Stimulated activated CD8-positive, alpha-beta memory T cell treated with anti-CD3 and anti-CD28 coated beads, Interleukin-4, amount 100 ng/mL, for 1 hour (primary cell): Measurements from ENCODE around the gene FAXC.
"Not testable (repeated sequence)": the region's sequence is repeated elsewhere in the genome, so short reads cannot be mapped to it uniquely, and the experiment has no call there.

Source experiments
- DNase-seq, 2 donors: peaks; one replicate each; pipeline ENCODE4 v3.0.0-alpha.2; 2020; ENCODE audit warnings: low read depth in 2 of 2, low spot score in 1 of 2

Gene FAXC

DNA sequence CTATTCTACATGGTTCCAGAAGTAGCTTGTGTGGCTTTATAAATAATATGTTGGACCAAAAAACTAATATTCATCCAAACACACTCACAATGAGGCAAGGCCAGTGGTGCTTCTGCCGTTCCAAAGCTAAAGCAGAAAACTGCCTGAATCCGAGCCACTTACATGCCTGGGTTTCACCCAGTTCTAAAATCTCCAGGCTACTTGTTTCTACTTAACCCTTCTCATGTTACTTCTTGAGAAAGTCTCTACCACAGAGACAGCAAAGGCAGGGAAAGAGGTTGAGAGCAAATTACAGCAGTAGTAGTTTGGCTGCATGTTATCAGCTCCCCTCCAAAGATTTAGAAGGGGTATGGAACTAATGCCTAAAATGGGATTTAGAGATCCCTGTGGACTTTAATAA lies 62.0 kb downstream of the FAXC start:
- no peak for DNase-seq

DNA sequence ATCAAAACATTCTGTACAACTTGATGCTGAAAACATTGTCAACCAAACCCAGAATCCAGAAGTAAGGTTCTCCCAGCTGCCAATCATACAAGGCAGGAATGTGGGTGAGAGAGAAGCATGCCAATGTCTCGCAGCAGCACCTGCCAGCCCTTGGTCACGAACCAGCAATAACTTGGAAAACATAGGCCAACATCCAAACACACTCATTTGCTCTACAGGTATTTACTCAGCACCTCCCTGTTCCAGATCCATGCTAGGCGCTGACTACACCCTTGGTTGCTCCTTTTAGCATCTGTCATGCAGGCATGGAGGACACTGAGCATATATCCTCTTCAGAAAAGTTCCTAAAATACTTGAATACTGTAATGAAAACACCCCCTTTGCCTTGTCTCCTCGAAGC lies 63.6 kb downstream of the FAXC start:
- no peak for DNase-seq

DNA sequence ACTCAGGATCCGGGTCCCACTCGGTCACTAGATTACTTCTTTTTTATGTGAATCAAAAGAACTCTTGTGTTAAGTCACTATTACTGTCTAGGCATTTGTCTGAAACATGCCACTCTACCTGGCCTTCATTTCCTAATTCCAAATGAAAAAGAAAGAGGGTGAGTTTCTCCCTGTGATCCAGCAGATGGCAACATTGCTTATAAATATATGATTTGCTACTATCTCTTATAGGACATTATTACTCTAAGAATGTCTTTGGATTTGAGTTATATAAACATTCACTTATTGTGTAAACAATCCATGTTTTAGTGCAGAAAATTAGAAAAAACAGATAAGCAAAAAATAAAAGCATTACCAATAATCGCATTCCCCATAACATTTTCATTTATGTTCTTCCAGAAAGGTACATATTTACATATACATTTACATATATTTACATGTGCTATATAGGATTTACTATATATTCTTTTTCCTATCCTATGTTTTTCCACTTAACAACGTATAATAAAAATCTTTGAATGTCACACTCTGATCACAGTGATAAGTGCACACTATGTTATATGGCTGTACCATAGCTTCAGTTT lies 66.9 kb downstream of the FAXC start:
- no peak for DNase-seq

DNA sequence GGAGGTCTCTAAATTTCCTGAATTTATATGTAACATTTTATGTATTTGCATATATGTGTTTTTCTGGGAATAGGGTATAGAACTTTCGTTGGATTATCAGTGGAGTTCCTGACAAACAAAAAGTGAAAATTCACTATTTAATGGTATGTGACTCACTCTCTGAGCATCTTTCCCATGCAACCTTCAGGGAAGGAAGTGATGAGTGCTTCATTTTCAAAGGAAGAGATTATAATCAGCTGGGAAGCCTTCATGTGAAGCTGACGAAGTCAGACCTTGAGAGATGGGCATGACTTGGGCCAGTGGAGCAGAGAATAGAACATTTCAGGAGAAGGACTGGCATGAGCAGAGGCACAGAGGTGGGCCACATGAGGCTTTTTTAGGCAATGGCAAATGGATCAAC lies 72.7 kb downstream of the FAXC start:
- no peak for DNase-seq

DNA sequence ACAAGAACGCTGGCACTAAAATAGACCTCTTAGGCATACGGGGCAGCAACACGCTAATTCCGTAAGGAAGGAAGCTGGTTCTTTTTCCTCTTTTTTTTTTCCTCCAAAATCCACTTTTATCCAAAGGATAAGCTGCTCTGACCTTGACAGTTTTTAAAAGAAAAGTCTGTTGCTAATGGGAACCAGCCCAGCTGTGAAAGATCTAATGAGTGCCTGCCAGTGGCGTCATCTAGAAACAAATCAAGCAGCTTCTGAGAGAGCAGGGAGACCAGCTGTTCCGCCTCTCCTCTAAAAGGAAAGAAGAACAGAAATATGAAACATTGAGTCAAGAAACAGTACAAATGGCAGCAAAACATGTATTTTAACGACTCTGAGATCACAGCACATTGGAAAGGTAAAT lies 78.6 kb downstream of the FAXC start:
- no peak for DNase-seq

DNA sequence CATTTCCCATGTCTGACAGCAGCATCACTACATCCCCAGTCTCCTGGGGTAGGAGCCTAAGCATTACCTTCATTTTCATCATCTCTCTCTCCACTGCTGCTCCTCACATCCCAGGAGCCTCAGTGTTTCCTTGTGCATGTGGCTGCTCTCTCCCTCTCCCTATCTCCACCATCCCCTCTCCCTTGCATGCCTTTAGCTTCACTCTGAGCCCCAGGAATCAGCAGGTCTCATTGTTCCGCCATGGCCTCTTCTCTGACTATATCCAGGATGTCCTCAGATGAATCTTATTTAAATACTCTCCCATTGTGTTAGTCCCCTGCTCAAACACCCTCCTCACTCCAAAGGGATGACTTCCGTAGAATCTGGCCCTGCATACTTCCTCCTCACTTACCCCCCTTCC lies 79.4 kb downstream of the FAXC start:
- DNase-seq = no peak

DNA sequence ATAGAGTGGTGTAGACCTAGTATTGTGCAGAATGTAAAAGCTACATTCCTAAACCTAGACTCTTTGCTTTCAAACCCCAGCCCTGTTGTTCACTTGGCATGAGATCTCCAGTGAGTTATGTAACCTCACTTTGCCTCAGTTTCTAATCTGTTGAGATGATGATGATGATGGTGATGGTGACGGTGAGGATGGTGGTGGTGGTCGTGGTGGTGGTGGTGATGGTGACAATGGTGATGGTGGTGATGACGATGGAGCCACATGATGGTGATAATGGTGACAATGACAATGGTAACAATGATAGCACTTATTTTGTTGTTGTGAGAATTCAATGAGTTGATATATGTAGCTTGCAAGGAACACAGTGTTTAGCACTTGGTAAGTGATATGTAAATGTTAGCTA lies 80.3 kb downstream of the FAXC start:
- no peak for DNase-seq

DNA sequence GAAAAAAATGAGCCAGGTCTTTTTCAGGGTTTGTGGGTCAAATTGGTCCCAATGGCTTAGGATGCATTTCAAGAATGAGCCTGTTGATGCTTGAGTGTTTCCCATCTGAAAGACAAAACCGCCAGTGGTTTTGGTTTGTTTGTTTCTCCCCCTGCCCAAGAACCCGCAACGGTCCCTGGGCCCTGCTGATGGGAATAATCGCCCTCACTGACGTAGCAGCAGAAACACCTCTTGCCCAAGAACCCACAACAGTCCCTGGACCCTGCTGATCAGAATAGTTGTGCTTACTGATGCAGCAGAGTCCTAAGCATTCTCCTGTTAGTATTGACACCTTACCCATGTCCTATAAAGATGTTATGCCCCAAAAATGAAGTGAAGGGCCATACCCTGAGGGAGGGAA lies 82.5 kb downstream of the FAXC start:
- DNase-seq = not testable (repeated sequence)

DNA sequence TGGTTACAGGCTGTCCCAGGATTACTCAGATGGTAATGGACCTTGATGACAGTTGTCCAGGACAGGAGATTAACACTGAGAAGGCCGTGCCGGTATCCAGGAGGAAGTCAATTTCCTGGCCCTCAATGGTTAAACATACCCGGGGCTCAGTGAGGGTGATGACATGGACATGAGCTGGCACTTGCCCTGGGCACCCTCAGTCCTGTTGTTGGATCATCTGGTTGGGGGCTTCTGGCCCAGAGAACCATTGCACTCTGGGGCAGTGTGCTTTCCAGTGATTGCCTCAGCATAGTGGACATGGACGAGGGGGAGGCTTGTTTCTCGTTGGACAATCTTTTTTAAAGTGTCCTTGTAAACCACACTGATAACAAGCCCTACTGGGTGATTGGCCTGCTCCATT lies 84.0 kb downstream of the FAXC start:
- not testable (repeated sequence) for DNase-seq

DNA sequence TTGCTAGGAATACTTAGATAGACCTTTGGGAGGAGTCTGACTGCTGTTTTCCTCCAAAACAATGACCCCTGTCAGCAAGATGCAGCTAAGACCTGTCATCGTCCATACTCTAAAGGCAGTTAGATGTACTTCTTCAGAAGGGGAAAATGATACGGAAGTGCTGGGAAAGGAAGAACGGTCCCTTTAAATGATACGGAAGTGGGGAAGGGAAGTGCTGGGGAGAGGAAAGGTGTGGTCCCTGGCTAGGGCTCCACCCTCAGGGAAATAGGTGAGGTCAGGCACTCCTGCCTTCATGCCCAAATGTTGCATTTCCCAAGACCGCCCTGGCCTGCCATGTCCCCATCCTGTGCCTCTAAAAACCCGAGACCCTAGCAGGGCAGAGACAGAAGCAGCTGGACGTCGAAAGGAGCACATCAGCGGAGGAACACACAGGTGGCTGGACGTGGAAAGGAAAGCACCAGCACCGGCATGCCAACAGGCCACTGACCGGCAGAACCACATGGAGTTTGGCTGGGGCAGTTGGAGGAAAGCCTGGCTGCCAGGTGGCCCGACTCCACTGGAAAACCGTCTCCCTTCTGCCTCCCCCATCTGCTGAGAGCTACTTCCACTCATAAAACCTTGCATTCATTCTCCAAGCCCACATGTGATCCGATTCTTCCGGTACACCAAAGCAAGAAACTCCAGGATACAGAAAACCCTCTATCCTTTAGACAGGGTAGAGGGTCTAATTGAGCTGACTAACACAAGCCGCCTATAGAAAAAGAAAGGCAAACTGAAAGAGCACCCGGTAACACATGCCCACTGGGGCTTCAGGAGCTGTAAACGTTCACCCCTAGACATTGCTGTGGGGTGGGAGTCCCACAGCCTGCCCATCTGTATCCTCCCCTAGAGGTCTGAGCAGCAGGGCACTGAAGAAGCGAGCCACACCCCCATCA lies 94.6 kb downstream of the FAXC start:
- DNase-seq = no peak

DNA sequence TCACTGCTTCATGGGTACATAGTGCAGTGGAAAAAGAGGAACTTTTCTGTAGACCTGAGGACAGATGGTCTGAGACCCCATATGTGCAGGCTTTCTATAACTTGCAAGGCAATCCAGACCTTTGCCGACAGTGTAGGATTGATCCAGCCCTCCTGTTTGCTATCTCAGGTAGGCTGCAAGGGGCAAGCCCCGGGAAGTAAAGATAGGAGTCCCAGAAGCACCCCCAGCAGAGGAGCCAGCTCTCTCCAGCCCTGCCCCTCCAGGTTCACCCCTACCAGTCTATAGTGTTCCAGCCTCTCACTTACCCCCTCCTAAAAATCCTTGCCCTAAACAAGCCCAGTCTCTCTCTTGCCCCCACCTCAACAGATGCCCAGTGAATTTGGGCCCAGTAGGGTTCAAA lies 96.2 kb downstream of the FAXC start:
- no peak for DNase-seq

DNA sequence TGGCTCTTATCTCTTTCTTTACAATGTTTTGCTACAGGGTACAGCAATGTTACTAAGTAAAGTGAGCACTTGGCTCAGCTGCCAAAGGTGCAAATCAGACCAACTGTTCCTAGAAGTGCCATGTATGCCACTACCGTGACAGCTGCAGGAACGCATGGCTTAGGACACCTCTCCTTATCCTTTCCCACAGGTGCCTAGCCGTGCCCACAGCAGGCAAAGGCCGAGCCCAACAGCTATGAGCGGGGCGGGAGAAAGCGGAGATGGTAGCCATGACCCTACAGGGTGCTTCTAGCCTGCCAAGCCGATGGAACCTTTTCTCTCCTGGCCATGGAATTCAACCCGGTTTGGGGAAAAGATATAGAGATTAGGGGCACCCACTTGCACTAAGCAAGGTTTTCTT lies 97.1 kb downstream of the FAXC start:
- DNase-seq = no peak

DNA sequence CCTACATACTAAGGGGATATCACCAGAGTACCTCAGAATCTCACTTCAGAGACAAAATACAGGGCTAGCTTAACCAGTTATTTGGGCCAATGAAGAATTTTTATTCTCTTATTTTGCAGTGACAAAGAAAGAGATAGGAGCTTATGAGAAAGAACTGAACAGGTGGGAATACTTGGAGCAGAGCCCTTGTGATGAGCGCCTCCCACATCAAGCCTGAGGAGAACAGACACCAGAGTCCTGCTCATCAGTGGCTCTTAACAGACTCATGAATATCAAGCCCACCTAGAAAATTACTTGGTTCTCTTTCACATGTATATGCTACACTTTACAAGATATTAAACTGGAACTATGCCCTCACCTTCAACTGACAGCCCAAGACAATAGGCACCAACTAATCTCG lies 99.0 kb downstream of the FAXC start:
- no peak for DNase-seq

DNA sequence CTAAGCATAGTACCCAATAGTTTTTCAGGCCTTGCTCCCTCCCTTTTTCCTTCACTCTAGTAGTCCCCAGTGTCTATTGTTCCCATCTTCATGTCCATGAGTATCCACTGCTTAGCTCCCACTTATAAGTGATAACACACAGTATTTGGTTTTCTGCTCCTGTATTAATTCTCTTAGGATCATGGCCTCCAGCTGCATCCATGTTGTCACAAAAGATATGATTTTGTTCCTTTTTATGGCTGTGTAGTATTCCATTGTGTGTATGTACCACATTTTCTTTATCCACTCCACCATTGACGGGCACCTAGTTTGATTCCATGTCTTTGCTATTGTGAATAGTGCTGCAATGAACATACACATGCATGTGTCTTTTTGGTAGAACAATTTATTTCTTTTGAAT lies 102.9 kb downstream of the FAXC start:
- DNase-seq = no peak

DNA sequence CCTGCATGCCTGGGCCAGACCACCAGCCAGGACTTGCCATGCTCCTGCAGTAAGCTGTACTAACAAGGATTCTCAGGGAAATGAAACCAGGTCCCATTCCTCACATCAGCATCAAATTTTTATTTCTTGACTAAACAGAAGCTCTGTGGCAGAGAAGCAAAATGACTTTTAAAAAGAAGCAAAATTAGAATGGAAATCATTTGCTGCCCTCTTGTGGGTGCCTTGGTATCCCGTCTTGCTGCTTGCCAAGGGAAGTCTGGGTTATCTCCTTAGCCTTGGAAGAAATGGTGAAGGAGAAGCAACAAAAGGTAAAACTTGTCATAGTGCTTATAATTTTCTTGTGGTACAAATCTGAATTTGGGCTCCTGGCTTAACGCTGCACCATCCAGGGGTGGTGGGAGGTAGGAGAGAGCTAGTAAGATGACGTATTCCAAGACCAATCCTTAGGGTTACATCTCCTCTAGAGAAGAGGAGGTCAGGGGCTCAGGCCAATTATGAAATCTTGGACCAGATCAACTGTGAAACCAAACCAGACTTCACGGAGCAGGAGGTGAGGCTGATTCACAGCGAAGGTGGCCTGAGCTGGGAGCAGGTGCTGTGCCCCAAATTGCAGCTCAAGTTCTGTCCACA lies 107.5 kb downstream of the FAXC start:
- no peak for DNase-seq

DNA sequence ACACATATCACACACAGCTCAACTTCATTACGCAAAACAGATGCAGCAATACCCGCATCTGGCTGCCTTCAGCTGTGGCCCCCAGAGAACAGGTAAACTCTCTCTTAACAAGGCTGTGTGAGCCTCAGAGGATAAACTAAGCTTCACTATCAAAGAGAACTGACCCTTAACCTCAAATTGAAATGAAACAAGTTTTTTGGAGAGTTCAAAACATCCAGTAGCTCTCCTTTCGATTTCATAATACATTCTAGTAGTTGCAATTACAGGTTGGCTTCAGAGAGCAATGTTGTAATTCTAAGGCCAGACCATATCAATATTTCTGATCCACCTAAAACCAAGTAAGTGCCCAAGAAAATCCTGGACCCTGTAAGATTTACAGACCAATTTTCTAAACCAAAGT lies 113.5 kb downstream of the FAXC start:
- DNase-seq = no peak

DNA sequence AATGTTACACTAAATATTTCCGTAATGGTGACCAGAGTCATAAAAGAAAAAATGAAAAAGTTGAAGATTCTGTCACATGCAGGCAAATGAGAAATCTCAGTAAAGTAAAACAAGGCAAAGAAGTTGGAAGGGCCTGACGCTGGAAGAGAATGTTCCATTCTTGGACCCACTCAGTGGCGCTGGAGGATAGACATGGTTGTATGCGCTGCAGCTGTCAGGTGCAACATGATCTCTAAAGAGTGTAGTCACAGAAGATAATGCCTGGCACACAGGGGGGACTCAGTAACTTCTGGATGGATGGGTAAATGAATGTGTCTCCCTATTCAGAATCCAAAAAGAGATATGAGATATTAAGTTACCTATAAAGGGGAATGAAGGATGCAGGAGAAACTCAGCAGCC lies 116.3 kb downstream of the FAXC start:
- DNase-seq = no peak

DNA sequence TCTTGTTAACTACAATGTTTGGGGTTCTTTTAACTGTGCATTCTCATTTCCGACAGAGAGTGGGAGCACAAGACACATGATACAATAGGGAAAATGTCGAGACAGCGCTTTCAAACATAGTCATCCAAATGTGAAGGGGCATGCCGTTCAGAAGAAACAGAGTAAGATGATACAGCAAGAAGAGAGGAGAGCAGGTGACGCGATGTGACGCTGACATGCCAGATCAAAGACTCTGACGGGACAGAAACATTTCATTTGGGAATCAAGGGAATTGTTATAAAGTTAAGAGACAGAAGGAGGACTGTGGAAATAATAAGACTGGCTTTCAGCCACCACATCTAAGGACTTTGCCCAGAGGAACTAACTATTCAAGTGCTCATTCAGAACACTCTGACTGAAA lies 117.4 kb downstream of the FAXC start:
- DNase-seq = no peak

DNA sequence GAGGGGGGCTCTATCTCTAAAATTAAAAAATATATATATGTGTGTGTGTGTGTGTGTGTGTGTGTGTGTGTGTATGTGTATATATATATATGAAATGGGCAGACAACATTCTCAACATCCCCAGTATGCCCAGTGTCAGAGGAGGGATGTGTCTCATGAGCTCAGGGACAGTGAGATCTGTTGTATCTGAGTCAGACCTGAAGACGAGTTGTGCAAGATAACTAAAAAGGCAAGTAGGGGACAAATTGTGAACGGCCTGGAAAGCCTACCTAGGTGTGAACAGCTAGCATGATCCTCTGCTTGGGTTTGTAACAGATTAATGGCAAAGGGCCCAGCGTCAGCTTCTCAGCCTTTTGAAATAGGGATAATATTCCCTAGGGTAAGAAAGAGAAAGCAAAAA lies 124.3 kb downstream of the FAXC start:
- no peak for DNase-seq
